HepG2 (cell line): ENCODE results near the gene MPST.

Experiments
- ATM ChIP-seq: fragments of 450-650 bp; IDR thresholded peaks from 2 replicates; pipeline ENCODE4 v1.7.1; 2017; ENCODE audit warnings: mild to moderate bottlenecking, borderline replicate concordance
- CREM ChIP-seq, 2 experiments: sonication (generic) in 1 of 2; formaldehyde crosslinking in 1 of 2; IDR thresholded peaks; 2 replicates each; pipeline versions ENCODE4 v1.4.0 to v1.6.1; 2016 to 2020; ENCODE audit warnings: antibody characterized with exemption in 1 of 2, mild to moderate bottlenecking in 1 of 2, missing genetic modification reagents in 1 of 2
- FOXK1 ChIP-seq: sonication (generic); formaldehyde crosslinking; IDR thresholded peaks from 2 replicates; pipeline ENCODE4 v1.4.0; 2020; ENCODE audit warnings: low read depth, missing genetic modification reagents, borderline replicate concordance
- NFE2L2 ChIP-seq: fragments of 150-350 bp; IDR thresholded peaks from 2 replicates; pipeline ENCODE4 v1.6.1; 2014; ENCODE audit warnings: low read length
- POLR2AphosphoS2 ChIP-seq: IDR thresholded peaks from 2 replicates; pipeline ENCODE4 v1.6.1; 2011; ENCODE audit warnings: low read depth, low read length, improper control_type of control experiment
- TAF1 ChIP-seq: sonication (generic); formaldehyde crosslinking; IDR thresholded peaks from 2 replicates; pipeline ENCODE4 v1.4.0; 2020; ENCODE audit warnings: missing genetic modification reagents
- ZFP37 ChIP-seq: sonication (generic); formaldehyde crosslinking; IDR thresholded peaks from 2 replicates; pipeline ENCODE4 v1.4.0; 2020; ENCODE audit warnings: missing genetic modification reagents, borderline replicate concordance
- ZNF18 ChIP-seq: sonication (generic); formaldehyde crosslinking; IDR thresholded peaks from 2 replicates; pipeline ENCODE4 v1.8.0; 2022; ENCODE audit warnings: mild to moderate bottlenecking, missing genetic modification reagents; ENCODE audit not compliant: insufficient replicate concordance
- ZNF747 ChIP-seq: sonication (generic); formaldehyde crosslinking; IDR thresholded peaks from 2 replicates; pipeline ENCODE4 v1.8.1; 2023; ENCODE audit warnings: missing genetic modification reagents, mild to moderate bottlenecking, borderline replicate concordance
- TF ChIP-seq, protein P1 (sequence below), 2 experiments: sonication (generic) in 1 of 2; formaldehyde crosslinking in 1 of 2; IDR thresholded peaks; 2 replicates each; pipeline versions ENCODE4 v1.5.1 to v1.6.1; 2011 to 2020; ENCODE audit warnings: borderline replicate concordance in 1 of 2, low read depth in 1 of 2, low read length in 1 of 2, mild to moderate bottlenecking in 1 of 2, missing genetic modification reagents in 1 of 2, moderate library complexity in 1 of 2

GRCh38 chr22:37027556-37027955, 8.0 kb downstream of the MPST start:
- TF ChIP-seq ZFP37 (CRISPR knock-in tag) = no peak
- TF ChIP-seq CREM (IDR thresholded peaks at IDR 0.05) = no peak
- TF ChIP-seq CREM (CRISPR knock-in tag; IDR thresholded peaks at IDR 0.05) = no peak
- TF ChIP-seq ZNF747 (CRISPR knock-in tag) = no peak
- TF ChIP-seq FOXK1 (CRISPR knock-in tag) = no peak
- TF ChIP-seq, protein P1, sequence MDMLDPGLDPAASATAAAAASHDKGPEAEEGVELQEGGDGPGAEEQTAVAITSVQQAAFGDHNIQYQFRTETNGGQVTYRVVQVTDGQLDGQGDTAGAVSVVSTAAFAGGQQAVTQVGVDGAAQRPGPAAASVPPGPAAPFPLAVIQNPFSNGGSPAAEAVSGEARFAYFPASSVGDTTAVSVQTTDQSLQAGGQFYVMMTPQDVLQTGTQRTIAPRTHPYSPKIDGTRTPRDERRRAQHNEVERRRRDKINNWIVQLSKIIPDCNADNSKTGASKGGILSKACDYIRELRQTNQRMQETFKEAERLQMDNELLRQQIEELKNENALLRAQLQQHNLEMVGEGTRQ (IDR thresholded peaks at IDR 0.05; ENCODE audit: low read depth, low read length) = no peak
- TF ChIP-seq, protein P1 (CRISPR knock-in tag; IDR thresholded peaks at IDR 0.05; ENCODE audit: borderline replicate concordance) = no peak
- no peak for TF ChIP-seq NFE2L2
- no peak for TF ChIP-seq ATM
- no peak for TF ChIP-seq ZNF18 (CRISPR knock-in tag)
- TF ChIP-seq TAF1 (CRISPR knock-in tag) = no peak
- no peak for TF ChIP-seq POLR2AphosphoS2
